ENCODE data around the gene EHMT1.

EHMT1 gene

DNA sequence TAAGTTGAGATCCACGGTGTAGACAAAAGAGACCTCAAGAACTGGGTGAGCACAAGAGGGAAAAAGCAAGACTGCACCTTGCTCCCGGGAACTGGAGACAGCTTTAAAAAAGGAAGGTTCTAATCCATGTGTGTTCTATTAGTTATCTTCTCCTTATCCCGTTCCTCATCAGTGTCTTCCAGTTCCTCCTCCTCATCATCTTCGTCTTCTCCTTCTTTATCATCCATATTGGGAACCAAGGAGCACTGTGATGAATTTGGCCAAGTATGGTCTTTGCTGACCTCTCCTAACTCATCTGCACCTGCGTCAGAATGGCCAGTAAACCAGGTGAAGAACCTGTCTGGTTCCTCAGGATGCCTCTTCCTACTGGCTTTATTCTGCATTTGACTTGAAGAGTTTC, 22.1 kb downstream of the EHMT1 start:
- no peaks in the 10 kb centered on the region for H3K4me1 ChIP-seq
- intact Hi-C loops (cut with DNase I; ENCODE audit: low total_unique reads) = no loop called here

DNA sequence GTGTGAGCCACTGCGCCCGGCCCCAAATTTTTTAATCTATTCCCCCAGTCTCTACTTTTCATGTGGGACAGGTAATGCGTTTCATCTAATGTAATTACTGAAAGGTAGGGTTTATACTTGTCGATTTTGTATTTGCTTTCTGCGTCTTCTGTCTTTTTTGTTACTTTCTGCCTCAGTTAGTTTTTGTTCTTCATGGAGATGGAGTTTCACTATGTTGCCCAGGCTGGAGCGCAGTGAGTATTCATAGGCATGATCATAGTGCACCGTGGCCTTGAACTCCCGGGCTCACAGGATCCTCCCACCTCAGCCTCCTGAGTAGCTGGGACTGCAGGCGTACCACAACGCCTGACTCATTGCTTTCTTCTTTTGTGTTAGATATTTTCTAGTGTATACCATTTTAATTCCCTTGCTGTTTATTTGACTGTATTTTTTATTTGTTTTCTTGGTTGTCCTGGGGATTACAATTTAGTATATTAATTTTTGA, 23.4 kb downstream of the EHMT1 start:
- TF ChIP-seq, protein P1, sequence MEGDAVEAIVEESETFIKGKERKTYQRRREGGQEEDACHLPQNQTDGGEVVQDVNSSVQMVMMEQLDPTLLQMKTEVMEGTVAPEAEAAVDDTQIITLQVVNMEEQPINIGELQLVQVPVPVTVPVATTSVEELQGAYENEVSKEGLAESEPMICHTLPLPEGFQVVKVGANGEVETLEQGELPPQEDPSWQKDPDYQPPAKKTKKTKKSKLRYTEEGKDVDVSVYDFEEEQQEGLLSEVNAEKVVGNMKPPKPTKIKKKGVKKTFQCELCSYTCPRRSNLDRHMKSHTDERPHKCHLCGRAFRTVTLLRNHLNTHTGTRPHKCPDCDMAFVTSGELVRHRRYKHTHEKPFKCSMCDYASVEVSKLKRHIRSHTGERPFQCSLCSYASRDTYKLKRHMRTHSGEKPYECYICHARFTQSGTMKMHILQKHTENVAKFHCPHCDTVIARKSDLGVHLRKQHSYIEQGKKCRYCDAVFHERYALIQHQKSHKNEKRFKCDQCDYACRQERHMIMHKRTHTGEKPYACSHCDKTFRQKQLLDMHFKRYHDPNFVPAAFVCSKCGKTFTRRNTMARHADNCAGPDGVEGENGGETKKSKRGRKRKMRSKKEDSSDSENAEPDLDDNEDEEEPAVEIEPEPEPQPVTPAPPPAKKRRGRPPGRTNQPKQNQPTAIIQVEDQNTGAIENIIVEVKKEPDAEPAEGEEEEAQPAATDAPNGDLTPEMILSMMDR (IDR thresholded peaks at IDR 0.05) = no peak
- DNase-seq = peak in 1 of 2 donors; percentile 13
- intact Hi-C loops (cut with DNase I; ENCODE audit: low total_unique reads) = no loop called here

More for the DNA sequence above, 22.1 kb downstream of the EHMT1 start:
- H3K9me3 ChIP-seq = no peaks in the 10 kb centered on the region
- H3K36me3 ChIP-seq = peaks cover 0 to 5% (median under 1%) of the 10 kb centered on the region in 3 donors
- H3K27ac ChIP-seq = no peak overlapping the region
- peak in 1 of 2 donors; percentile 2 for DNase-seq
- H3K4me3 ChIP-seq = no peak overlapping the region
- TF ChIP-seq, protein P1 (IDR thresholded peaks at IDR 0.05) = no peak
- H3K27me3 ChIP-seq = no peaks in the 10 kb centered on the region

DNA sequence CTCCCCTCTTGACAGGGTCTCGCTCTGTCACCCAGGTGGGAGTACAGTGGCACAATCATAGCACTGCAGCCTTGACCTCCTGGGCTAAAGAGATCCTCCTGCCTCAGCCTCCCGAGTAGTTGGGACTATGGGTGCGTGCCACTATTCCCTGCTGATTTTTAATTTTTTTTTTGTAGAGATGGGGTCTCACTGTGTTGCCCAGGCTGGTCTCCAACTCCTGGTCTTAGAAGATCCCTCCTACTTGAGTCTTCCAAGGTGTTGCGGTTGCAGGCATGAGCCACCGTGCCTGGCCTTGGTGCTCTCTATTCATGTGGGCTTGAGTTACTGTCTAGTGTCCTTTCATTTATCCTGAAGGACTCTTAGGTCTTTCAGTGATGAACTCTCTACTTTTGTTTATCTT, 24.1 kb downstream of the EHMT1 start:
- TF ChIP-seq, protein P1 (IDR thresholded peaks at IDR 0.05) = no peak
- Histone ChIP-seq H3K4me3 (no peak overlapping the region), H3K9me3 (no peaks in the 10 kb centered on the region), H3K27ac (no peak overlapping the region), H3K27me3 (no peaks in the 10 kb centered on the region), H3K4me1 (no peaks in the 10 kb centered on the region), H3K36me3 (peaks cover 0 to 20% (median 10%) of the 10 kb centered on the region in 3 donors)
- peak in 1 of 2 donors; percentile 3 for DNase-seq
- intact Hi-C loops (cut with DNase I; ENCODE audit: low total_unique reads) = no loop called here

More for the DNA sequence above, 23.4 kb downstream of the EHMT1 start:
- H3K9me3 ChIP-seq = no peaks in the 10 kb centered on the region
- H3K36me3 ChIP-seq = peaks cover 0 to 17% (median 10%) of the 10 kb centered on the region in 3 donors
- no peak overlapping the region for H3K27ac ChIP-seq
- H3K4me1 ChIP-seq = no peaks in the 10 kb centered on the region
- H3K4me3 ChIP-seq = no peak overlapping the region
- no peaks in the 10 kb centered on the region for H3K27me3 ChIP-seq

DNA sequence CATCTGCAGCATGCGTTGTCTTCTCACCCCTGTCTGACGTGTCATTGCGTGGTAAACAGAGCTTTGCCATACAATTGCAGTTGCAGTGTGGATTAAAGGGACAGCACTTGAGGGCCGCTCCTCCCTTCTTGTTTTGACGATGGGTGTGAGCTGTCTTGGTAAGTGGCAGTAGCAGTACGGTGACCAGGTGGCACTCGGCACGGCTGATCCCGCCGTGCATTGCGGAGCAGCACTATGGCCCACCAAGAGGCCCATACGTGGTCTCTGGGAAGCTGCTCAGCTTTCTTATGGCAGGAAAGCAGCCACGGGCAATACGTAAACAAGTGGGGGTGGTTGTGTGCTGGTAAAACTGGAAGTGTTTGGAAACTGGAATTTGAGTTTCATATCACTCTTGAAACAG, 25.1 kb downstream of the EHMT1 start:
- no peak overlapping the region for H3K27ac ChIP-seq
- TF ChIP-seq, protein P1 (IDR thresholded peaks at IDR 0.05) = no peak
- DNase-seq = peak in 1 of 2 donors; percentile 25
- peaks cover 0 to 20% (median 10%) of the 10 kb centered on the region in 3 donors for H3K36me3 ChIP-seq
- H3K4me3 ChIP-seq = no peak overlapping the region
- no peaks in the 10 kb centered on the region for H3K27me3 ChIP-seq
- intact Hi-C loops (cut with DNase I; ENCODE audit: low total_unique reads) = no loop called here
- H3K9me3 ChIP-seq = no peaks in the 10 kb centered on the region
- H3K4me1 ChIP-seq = peaks cover 0 to 8% (median 0%) of the 10 kb centered on the region in 4 donors

DNA sequence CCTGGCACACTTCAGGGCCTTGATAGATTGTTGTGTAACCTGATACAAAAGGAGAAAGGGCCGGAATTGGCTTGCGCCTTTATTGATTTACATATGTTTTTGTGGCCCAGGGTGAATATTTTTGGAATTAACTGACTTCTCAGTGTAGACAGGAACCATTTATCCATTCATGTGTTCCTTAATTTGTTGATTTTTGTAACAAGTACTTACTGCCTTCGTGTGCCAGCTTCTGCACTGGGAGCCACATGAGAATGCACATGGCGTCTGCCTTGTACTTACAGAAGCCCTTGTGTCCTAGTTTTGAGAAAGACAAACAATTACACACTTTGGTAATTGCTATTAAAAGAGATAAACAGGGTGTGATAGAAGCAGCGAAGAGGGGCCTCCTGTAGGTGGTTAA, 26.4 kb downstream of the EHMT1 start:
- Histone ChIP-seq H3K27ac (no peak overlapping the region), H3K36me3 (peaks cover 0 to 20% (median 10%) of the 10 kb centered on the region in 3 donors), H3K4me1 (peaks cover 0 to 15% (median 0%) of the 10 kb centered on the region in 4 donors), H3K9me3 (no peaks in the 10 kb centered on the region), H3K4me3 (no peak overlapping the region), H3K27me3 (no peaks in the 10 kb centered on the region)
- no peak for DNase-seq
- intact Hi-C loops (cut with DNase I; ENCODE audit: low total_unique reads) = no loop called here
- TF ChIP-seq, protein P1 (IDR thresholded peaks at IDR 0.05) = no peak

Data from tibial artery (tissue), 4 donors.